ENCODE results near the gene ELP5.

DNA sequence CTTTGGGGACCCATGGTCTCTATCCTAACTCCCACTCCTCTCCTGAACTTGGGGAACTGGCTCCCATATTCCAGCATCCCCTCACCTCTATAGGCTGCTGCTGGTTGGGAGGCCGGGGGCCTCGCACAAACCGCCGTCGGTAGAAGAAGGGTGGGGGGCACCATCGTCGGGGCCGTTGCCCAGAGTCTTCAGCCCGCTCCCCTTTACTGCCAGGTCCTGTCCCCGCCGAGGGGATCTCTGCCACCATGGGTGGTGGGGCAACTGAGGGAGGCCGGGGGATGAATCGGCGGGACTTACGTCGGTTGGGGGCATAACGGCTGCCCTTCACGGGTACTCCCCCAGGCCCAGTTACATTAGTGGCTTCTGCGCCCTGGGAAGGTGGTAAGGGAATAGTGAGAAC, 38.2 kb downstream of the ELP5 start:
- TF ChIP-seq, protein P1, sequence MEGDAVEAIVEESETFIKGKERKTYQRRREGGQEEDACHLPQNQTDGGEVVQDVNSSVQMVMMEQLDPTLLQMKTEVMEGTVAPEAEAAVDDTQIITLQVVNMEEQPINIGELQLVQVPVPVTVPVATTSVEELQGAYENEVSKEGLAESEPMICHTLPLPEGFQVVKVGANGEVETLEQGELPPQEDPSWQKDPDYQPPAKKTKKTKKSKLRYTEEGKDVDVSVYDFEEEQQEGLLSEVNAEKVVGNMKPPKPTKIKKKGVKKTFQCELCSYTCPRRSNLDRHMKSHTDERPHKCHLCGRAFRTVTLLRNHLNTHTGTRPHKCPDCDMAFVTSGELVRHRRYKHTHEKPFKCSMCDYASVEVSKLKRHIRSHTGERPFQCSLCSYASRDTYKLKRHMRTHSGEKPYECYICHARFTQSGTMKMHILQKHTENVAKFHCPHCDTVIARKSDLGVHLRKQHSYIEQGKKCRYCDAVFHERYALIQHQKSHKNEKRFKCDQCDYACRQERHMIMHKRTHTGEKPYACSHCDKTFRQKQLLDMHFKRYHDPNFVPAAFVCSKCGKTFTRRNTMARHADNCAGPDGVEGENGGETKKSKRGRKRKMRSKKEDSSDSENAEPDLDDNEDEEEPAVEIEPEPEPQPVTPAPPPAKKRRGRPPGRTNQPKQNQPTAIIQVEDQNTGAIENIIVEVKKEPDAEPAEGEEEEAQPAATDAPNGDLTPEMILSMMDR (conservative IDR thresholded peaks at IDR 0.05; ENCODE audit: low read depth, low read length), result no peak
- no peak for TF ChIP-seq POLR2A (IDR thresholded peaks at IDR 0.05; ENCODE audit: low read depth, low read length)
